Transverse colon (tissue), 4 donors: ENCODE data around the gene FAM120A. TPM values are rescaled to one million over a fixed set of nuclear protein-coding genes. Genes with fewer than 3 reads are reported as not detected.

ENCODE experiments used
- DNase-seq: peaks from one replicate; pipeline ENCODE4 v3.0.0-alpha.2; 2019
- H3K27ac ChIP-seq, 4 donors: fragments of 200-600 bp; sonication (generic); 2 replicates each; pipeline ENCODE4 v1.5.1; 2016 to 2018; ENCODE audit warnings: inconsistent platforms in 4 of 4
- H3K27me3 ChIP-seq: fragments of 200-600 bp; sonication (generic); 2 replicates; pipeline ENCODE4 v1.5.1; 2017; ENCODE audit warnings: inconsistent platforms
- H3K36me3 ChIP-seq, 4 donors: fragments of 200-600 bp; sonication (generic); 2 replicates each; pipeline ENCODE4 v1.5.1; 2017 to 2019; ENCODE audit warnings: inconsistent platforms in 4 of 4
- H3K4me1 ChIP-seq, 4 donors: fragments of 200-600 bp; sonication (generic); 2 replicates each; pipeline ENCODE4 v1.5.1; 2017 to 2020; ENCODE audit warnings: inconsistent platforms in 4 of 4
- H3K4me3 ChIP-seq, 4 donors: fragments of 200-600 bp; sonication (generic); 1 replicate in 1 of 4; 2 replicates in 3 of 4; pipeline versions ENCODE4 v1.5.1 to v1.6.1; 2017 to 2019; ENCODE audit warnings: inconsistent platforms in 4 of 4
- H3K9me3 ChIP-seq, 2 donors: fragments of 200-600 bp; sonication (generic); 2 replicates each; pipeline ENCODE4 v1.5.1; 2017 to 2019; ENCODE audit warnings: inconsistent platforms in 2 of 2
- CTCF ChIP-seq, 5 experiments: fragments of 200-600 bp in 3 of 5; fragments of 450-650 bp in 2 of 5; sonication (generic) in 3 of 5; IDR thresholded peaks; 1 replicate in 2 of 5; 2 replicates in 3 of 5; pipeline ENCODE4 v1.5.1; 2016 to 2017; ENCODE audit warnings: antibody characterized with exemption in 5 of 5, inconsistent platforms in 3 of 5, mild to moderate bottlenecking in 2 of 5, moderate library complexity in 1 of 5
- EP300 ChIP-seq: sonication (generic); formaldehyde crosslinking; IDR thresholded peaks from one replicate; pipeline ENCODE4 v1.6.1; 2017; ENCODE audit warnings: antibody characterized with exemption, low read depth
- POLR2A ChIP-seq: fragments of 450-650 bp; IDR thresholded peaks from one replicate; pipeline ENCODE4 v1.6.1; 2016; ENCODE audit warnings: antibody characterized with exemption, mild to moderate bottlenecking, moderate library complexity
- POLR2AphosphoS5 ChIP-seq, 3 donors: sonication (generic); formaldehyde crosslinking; IDR thresholded peaks; one replicate each; pipeline ENCODE4 v1.6.1; 2016; ENCODE audit warnings: antibody characterized with exemption in 3 of 3
- WGBS, 2 donors: methylation state at CpG; one replicate each; pipeline ENCODE4 v1.1.5; 2018; ENCODE audit warnings: low coverage in 1 of 2; 5-methylcytosine and 5-hydroxymethylcytosine counted together
- in situ Hi-C, 4 donors: fragments of 200-750 bp; cut with MboI; loops; one replicate each; pipeline versions ENCODE4 v1.15.0 to v1.15.1; 2017; ENCODE audit warnings: low sequenced_read_pairs in 3 of 4, low pct_ligation_motif_present in 1 of 4, low pct_unique_long_range_greater_than_20kb in 1 of 4
- intact Hi-C: fragments of 100-400 bp; cut with DNase I; formaldehyde crosslinking; loops from one replicate; pipeline ENCODE4 v1.15.1; 2023; ENCODE audit warnings: low total_unique reads
- total RNA-seq, 4 donors: library from RNA; depleted of rRNA; stranded (reverse); fragments of >200 nt; gene quantifications; one replicate each; pipeline ENCODE4 v1.1.0, GENCODE V29; 2016

The FAM120A gene
- total RNA-seq, 4 donors from 2014 or later: 122 to 244 (median 180) TPM

GRCh38 chr9:93415176-93415690 is 36.3 kb upstream of the FAM120A start:
- in situ Hi-C loops (no loop called here), intact Hi-C loops (no loop called here)
- Histone ChIP-seq H3K27ac (no peak overlapping the region), H3K27me3 (peaks cover 4% of the 10 kb centered on the region), H3K36me3 (no peaks in the 10 kb centered on the region), H3K4me3 (no peak overlapping the region), H3K4me1 (no peaks in the 10 kb centered on the region), H3K9me3 (peaks cover 6 to 8% of the 10 kb centered on the region in 2 donors)
- TF ChIP-seq CTCF (IDR thresholded peaks at IDR 0.05): no peak
- no peak for DNase-seq
- WGBS, 2 donors: 75 to 93% methylated on average over 2 of the region's 2 CpGs

GRCh38 chr9:93416530-93417235 is 34.8 kb upstream of the FAM120A start:
- TF ChIP-seq POLR2AphosphoS5 (IDR thresholded peaks at IDR 0.05) (no peak), CTCF (IDR thresholded peaks at IDR 0.05) (no peak), EP300 (no peak), POLR2A (no peak)
- Histone ChIP-seq H3K27me3 (peaks cover 4% of the 10 kb centered on the region), H3K27ac (no peak overlapping the region), H3K4me3 (no peak overlapping the region), H3K9me3 (peaks cover 6 to 8% of the 10 kb centered on the region in 2 donors), H3K36me3 (no peaks in the 10 kb centered on the region), H3K4me1 (no peaks in the 10 kb centered on the region)
- intact Hi-C loops: no loop called here
- WGBS, 2 donors: 79% methylated on average over 8 of the region's 8 CpGs; no CpG with 5 or more reads in 1 of the 2 donors
- in situ Hi-C loops: no loop called here
- no peak for DNase-seq

- no peak overlapping the region for H3K4me3 ChIP-seq
- TF ChIP-seq EP300: no peak
- no peak for TF ChIP-seq POLR2AphosphoS5 (IDR thresholded peaks at IDR 0.05)
- no peak for TF ChIP-seq POLR2A
- no peak for TF ChIP-seq CTCF (IDR thresholded peaks at IDR 0.05)
- peaks cover 0 to under 1% (median 0%) of the 10 kb centered on the region in 4 donors for H3K4me1 ChIP-seq
- peaks cover 4% of the 10 kb centered on the region for H3K27me3 ChIP-seq
- no peak overlapping the region for H3K27ac ChIP-seq
- no peak for DNase-seq
- in situ Hi-C loops (no loop called here), intact Hi-C loops (no loop called here)
- 80 to 95% methylated on average over 1 of the region's 1 CpG for WGBS, 2 donors
- H3K36me3 ChIP-seq: no peaks in the 10 kb centered on the region
- H3K9me3 ChIP-seq: peaks cover 6 to 8% of the 10 kb centered on the region in 2 donors
These were observed 33.9 kb upstream of the FAM120A start for GRCh38 chr9:93417538-93417937.

GRCh38 chr9:93419023-93419422 is 32.5 kb upstream of the FAM120A start:
- peaks cover 6 to 8% of the 10 kb centered on the region in 2 donors for H3K9me3 ChIP-seq
- no peaks in the 10 kb centered on the region for H3K36me3 ChIP-seq
- H3K4me3 ChIP-seq: no peak overlapping the region
- intact Hi-C loops (no loop called here), in situ Hi-C loops (no loop called here)
- WGBS, 2 donors: 89 to 92% methylated on average over 1 of the region's 1 CpG
- peaks cover 0 to 10% (median 0%) of the 10 kb centered on the region in 4 donors for H3K4me1 ChIP-seq
- DNase-seq: no peak
- H3K27me3 ChIP-seq: peaks cover 4% of the 10 kb centered on the region
- TF ChIP-seq POLR2AphosphoS5 (IDR thresholded peaks at IDR 0.05) (no peak), POLR2A (no peak), CTCF (IDR thresholded peaks at IDR 0.05) (no peak), EP300 (no peak)
- H3K27ac ChIP-seq: no peak overlapping the region
